HG02852 (cell line): ENCODE measurements around the gene SOCS3.

Experiments
- ATAC-seq: cut with Tn5 transposase; IDR thresholded peaks from one replicate; pipeline ENCODE4 v1.9.1; 2021; ENCODE audit warnings: mild to moderate bottlenecking, moderate library complexity; ENCODE audit not compliant: unreplicated experiment

The SOCS3 gene

DNA sequence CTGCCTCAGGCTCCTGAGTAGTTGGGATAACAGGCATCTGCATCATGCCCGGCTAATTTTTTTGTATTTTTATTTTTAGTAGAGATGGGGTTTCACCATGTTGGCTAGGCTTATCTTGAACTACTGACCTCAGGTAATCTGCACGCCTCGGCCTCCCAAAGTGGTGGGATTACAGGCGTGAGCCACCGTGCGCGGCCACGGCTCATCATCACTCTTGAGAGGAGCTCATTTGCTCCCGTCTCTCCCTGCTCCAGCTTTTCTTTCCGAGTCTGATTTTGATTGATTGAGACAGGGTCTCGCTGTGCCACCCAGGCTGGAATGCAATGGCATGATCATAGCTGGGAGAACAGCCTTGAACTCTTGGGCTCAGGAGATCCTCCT is 31.2 kb upstream of the SOCS3 start:
- no peak for ATAC-seq

DNA sequence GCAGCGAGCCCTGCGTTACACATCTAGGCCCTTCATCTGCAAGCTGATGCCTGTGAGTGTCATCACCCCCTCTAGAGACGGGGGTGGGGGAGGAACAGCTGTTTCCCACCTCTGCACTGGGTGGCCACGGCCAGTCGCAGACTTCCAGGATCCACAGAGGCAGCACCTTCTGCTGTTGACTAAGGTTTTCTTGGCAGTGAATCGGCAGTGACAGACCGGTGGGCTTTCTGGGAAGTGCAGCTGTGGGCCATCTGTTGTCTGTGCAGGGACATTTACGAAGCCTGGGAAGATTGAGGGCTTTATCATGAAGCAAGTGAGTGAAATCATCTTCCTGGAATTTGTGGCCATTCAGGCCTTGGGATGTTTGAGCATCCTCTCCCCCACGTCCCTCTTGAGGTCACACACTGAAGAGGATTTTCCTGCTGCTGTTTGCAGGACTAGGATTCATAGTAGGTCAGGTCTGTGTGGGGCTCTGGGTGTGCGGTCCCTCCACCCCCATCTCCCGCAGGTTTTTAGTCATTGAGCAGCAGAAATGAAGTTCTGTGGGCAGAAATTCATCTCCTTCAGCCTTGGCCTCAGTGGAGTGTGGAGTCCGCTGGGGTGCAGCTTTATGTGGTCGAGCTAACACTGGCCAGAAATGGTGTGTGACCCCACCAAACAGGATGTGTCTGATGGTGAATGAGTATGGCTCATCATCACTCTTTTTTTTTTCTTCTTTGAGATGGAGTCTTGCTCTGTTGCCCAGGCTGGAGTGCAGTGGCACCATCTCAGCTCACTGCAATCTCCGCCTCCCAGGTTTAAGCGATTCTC is 30.6 kb upstream of the SOCS3 start:
- ATAC-seq, result no peak

DNA sequence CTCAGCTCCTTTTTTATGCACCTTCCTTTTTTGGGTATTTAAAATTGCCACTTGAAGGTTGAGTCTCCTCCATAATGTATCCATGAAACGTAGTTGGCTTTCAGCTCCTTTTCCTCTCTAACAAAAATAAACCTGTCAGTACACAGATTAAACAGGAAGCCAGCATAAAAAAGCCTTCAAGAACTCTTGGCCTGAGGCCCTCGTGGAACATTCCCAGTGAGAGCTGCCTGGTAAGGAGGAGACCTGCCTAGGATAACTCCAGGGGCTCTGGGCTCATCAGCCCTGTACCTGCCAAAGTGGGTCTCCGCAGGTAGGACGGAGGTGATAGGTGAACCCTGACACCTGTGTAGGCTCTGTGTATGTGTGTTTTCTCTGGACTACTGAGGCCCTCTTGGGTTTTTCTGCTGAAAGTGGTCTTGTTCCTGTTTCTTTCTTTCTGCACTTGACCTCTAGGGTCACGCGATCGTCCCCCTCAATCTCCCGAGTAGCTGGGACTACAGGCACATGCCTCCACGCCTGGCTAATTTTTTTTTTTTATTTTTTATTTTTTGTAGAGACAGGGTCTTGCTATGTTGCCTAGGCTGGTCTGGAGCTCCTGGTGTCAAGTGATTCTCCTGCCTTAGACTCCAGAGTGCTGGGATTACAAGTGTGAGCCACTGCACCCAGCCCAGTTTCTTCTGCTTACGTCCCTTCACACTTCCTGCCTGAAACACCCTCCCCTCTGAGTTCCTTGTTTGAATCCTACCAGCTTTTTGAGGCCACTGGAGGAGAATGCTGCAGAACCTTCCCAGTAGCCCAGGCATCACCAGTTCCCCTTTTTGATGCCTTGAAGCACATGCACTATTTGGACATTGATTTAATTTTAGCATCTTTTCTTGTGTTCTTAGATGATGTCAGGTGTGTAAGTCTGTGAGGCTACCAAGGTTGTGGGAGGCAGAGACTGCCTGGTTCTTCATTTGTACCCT is 28.4 kb upstream of the SOCS3 start:
- no peak for ATAC-seq

DNA sequence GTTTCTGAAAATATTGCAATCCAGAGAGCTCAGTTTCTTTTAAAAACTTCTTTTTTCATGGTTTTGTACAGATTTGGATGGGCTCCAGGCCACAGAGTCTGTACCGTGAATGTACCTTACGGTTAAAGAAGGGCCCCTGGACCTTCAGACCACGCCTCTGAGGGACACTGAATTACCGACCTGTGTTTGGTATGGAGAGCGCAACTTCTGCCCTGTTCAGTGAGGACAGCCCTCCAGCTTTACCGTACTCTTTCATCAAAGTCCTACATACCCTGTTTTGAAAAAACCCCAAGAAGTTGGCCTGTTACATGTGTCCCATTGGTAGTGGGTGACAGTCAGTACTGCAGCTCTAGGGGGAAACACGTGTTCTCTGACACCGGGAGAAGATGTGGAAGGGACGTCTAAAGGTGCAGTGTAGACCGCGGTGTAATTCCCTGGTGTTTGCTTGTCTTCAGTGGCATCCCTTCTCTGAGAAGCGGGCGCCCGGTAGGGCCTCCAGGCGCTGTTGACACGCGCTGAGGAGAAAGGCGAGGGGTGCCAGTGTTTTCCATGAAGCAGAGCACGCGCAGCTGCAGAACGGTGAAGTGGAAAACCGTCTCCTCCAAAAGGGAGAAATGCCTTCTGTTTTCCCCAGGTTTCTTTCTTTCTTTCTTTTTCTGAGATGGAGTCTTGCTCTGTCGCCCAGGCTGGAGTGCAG is 24.8 kb upstream of the SOCS3 start:
- no peak for ATAC-seq

DNA sequence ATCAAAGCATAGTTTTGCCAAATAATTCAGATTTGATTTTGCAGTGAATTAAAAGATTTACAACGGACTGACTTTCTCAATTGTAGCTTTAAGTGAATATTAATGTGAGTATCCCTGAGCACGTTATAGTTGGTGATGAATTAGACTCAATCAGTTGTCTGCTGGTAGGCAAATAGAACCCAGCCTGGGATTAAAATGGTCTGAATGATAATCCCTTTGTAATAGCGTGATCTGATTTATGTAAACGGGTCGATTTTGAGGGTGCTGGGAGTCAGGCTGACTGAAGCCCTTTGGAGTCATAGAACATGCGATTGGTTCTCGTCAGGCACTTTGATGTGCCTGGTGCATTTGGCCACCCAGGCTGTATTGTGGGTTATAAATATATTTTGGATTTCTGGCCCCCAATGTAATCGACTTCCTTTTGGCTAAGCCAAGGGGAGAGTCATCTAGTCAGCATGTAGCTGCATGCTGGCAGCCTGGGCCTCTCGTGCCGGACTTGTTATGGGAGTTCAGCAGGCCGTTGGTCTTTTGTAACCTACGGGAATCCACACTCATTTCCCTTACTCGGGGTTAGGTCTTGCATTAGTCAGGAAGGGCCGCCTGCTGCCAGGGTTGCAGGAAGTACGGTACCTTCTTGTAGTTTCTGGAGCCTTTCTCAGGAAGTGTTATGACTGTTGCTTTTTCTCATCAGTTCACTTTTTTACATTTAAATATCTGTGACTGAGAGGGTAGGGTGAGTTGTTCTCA is 24.0 kb upstream of the SOCS3 start:
- no peak for ATAC-seq

DNA sequence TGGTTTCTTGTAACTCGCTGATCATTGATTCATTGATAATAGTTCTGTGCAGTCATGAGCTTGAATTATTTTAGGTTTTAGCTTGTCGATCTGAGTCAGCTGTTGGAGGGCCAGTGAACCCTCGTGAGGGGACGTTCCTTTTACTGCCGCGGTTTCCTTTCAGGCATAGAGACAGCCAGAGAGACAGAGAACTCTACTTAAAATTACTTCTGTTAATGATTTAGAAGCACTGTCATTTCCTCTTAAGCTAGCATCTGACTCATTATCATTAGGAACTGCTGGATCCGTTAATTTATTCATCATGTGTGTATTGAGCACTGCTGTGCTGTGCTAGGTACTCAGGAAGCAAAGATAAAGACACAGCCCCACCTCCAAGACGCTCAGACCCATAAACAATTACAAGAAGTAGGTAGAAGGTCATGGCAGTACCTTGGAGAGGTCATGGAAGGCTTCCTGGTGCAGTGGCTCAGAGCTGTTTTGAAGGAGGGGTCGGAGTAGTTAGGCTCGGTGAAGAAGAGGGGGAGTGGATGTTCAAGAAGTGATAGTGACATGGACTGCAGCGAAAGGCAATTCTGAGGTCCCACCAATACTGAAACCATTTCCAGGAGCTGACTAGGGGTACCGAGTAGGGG is 21.8 kb upstream of the SOCS3 start:
- no peak for ATAC-seq

DNA sequence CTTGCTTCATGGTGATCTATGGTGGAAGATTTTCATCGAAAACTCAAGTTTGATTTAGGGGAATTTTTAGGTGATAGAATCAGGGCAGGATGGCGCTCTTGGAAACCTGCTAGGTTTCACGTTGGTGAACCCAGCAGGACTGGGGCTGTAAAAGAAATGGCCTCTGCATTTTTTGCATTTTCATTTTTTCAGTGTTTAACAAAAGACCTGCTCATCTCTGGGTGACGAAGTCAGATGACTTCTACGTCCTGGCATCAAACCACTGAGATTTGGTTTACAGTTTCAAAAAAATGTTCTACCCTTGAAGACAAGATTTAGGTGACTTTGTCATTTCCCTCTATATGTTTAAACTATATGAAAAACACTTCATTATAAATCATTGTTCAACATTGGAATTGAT is 20.5 kb upstream of the SOCS3 start:
- ATAC-seq, result no peak

DNA sequence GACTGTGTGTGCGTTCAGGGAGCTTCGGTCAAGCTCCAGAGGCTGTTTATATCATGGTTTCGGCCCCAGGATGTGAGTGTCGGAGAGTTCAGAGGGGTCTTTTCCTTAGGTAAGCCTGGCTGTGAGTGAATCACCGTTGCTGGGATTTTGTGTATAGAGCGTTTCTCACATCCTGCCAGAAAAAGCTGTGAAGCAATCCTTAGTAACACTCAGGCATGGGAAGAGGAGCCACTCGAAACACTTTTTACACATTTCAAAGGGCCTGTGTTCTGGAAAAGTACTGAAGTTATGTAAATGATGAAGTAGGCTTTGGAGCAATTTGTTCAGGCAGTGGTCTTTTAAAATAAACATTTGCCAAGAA is 19.2 kb upstream of the SOCS3 start:
- no peak for ATAC-seq

DNA sequence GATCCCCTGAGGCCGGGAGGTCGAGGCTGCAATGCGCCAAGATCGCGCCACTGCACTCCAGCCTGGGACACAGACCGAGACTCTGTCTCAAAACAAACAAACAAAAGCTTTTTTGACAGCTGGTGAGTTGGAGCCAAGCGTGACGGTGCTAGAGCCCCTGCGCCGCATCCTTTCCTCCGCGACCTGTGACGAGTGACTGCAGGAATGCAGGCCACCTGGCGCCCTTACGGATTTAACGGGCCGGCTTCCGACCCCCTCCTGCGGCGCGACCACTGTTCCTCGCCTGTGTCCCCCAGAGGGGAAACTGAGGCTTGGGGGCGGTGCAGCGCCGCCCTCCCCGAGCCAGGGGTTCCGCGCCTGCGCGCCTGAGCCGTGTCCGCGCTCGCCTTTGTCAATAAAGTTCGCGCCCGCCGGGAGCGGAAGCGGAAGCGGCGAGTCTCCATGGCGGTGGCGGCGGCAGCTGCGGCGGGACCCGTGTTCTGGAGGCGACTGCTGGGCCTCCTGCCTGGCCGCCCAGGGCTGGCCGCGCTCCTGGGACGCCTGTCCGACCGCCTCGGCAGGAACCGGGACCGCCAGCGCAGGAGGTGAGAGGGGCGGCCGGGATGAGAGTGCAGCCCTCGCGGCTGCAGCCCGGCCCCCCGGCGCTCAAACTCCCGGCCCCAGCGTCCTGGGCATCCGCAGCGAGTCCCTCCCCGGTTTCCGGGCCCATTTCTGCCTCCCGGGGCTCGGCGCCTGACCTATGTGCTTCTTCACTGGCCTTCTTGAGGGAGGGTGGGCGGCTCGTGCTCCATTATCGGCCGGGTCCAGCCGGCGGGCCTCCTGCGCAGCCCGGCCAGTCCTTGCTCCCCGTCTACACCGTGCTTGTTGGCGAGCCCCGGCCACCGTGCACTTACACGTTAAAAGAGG is 18.6 kb upstream of the SOCS3 start, which contains the start of gene PGS1:
Gene PGS1 (plus strand): TSS at position 425 of the 906 bp plus-strand sequence. CDS start 17 bp downstream, at position 442.
- ATAC-seq, result no peak

DNA sequence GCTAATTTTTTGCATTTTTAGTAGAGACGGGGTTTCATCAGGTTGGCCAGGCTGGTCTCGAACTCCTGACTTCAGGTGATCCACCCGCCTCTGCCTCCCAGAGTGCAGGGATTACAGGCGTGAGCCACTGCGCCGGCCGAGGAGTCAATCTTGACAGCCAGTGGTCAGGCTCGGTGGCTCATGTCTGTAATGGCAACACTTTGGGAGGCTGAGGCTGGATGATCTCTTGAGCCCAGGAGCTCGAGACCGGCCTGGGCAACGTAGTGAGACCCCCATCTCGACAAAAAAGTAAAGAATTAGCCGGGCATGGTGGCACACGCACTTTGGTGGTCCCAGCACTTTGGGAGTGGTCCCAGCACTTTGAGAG is 18.0 kb upstream of the SOCS3 start:
- ATAC-seq, result no peak

DNA sequence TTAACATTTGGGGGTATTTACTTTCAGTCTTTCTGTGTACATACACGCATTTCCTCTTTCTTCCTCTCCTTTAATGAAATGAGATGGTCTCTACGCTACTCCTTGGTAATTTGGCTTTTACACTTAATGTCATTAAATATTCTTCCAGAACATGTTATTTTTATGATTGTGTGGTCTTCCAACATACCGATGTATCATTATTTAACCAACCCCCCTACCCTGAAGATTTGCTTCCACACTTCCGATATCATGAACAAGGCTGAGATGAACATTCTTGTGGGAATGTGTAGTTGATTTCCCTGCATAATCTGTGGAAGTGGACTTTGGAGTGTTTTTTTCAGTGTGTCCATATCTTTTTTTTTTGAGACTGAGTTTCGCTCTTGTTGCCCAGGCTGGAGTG is 16.3 kb upstream of the SOCS3 start:
- ATAC-seq, result no peak

DNA sequence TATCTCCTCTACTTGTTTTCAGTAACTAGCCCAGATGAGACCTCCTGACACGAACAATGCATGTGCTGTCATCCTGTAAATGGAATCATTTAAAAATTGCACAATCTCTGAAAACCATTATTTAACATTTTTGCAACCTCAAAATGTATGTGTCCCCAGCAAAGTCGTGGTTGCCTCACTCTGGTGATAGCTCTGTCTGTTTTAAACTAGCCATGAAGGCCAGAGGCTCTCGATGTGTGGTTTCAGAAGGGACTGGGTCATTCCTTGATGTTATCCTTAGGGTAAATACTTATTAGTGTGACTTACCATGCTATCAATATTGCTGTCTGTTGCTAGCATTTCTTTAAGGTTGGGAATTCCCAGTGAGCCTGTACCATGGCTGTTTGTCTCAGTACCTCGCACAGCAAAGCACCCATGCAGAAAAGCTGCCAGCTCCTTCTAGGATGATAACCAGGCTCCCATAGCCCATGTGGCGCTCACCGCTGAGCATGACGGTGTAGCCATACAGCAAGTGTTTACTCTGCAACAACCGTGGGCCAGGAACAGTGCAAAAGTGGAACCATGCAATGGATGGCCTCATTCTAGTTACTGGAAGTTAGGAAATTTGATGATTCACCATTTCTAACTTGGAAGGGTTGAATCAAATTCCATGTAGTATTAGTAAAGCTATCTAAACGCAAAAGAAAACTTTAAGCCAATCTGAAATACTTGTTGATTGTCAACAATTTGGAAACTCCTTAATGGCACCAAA is 15.7 kb upstream of the SOCS3 start:
- no peak for ATAC-seq

DNA sequence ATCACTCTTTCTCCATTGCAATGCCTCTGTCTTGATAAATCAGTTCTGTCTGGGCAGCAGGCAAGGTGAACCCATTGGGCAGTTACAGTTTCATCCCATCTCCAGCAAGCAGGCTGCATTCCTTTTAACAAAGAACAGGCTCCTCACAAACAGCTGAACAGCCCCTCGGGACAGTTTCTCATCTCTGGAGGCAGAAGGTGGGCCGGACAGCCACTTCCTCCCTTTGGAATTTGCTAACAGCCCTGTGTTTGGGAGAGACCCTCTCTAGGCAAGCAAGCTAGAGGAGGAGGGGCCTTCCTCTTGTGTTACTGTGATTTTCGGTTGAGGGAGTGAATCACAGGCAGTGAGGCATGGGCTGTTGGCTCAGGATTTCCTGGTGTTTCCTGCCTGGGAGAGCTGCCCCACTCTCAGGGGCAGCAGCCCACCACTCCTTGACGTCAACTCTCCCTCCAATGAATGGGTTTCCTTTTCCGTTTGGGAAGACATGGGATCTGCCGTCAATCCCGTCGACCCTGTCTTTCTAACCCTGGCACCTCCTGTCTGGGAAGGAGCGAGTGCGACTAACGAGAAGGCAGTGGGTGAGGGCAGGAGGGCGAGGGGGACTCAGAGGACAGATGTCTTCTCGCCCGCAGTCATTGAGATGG is 14.9 kb upstream of the SOCS3 start:
- no peak for ATAC-seq

DNA sequence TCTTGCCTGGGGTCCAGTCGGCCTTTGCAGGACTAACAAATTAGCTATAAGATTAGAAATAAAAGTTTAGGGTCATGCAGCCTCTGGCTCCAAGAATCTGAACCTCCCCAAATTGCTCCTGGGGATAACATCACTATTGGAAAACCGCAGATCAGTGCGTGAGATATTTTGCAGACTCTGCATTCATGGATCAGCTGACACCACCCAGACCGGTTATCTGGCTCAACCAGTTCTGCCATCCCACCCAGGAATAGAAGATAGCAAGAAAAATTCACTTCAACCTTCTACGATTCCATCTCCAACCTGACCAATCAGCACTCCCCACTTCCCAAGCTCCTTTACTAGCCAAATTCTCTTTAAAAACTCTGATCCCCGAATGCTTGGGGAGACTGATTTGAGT is 14.3 kb upstream of the SOCS3 start:
- ATAC-seq, result no peak

DNA sequence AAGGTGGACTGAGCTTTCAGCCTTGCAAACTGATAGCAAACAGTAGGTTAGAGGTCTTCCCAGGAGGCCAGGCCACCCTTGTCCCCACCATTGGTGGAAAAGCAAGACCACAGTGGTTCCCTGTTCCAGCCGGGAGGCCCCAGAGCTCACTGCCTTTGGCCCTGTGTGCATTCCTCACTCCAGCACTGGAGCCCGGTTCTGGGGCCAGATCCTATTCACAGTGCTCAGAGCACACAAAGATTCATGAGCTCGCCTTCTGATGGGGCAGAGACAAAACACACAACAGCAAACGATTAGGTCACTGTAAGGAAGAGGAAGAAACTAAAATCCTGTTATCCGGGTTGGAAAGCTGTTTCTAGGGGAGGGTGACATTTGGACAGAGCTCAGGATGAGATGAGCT is 13.0 kb upstream of the SOCS3 start:
- ATAC-seq, result no peak

DNA sequence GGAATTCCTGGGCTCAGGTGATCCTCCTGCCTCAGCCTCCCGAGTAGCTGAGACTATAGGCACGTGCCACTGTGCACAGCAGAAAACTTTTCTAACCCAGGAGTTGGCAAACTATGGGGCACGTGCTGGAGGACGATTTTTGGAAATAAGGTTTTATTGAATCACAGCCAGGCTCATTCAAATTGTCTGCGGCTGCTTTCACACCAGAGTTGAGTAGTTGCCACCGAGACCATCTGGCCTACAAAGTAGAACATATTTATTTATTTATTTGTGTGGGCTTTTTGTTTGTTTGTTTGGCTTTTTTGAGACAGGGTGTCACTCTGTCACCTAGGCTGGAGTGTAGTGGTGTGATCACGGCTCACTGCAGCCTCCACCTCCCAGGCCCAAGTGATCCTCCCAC is 11.2 kb upstream of the SOCS3 start:
- ATAC-seq, result no peak

DNA sequence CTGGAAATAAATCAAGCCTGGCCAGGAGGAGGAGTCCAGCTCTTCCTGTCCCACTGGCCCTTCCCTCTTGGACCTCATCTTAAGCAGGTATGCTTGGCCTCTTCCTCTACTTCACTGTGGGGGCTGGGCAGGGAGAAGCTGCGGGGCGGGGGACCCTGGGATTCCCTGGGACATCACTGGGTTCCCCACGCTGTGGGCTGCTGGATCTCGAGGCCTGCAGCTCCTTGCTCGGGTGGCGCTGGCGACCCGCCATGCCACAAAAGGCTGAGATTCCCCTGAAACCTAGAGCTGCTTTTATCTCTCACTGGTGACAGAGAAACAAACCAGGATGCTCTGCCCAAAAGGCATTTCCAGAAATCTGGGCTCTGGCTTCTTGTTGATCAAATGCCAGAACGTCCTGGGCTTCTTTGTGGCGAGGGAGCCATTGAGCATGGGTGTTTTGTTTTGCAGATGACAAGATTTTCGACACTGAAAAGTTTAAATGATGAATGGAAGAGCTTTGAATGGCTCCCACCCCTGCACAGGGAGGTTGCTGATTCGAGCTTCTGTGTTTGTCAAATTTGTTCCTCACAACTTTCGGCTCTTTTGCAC is 10.0 kb upstream of the SOCS3 start:
- ATAC-seq, result no peak
